HepG2 (cell line): ENCODE data around the gene SHC3. TPM values are rescaled to one million over a fixed set of nuclear protein-coding genes. Genes with fewer than 3 reads are reported as not detected.

Source experiments
- ATAC-seq: fragments of 200-7000 bp; cut with Tn5 transposase; 3 replicates; pipeline ENCODE4 v1.9.1; 2020; ENCODE audit warnings: mild to moderate bottlenecking, moderate library complexity
- BruUV-seq: library from RNA; stranded (reverse); fragments of 400-500 nt; replicated peaks from 2 replicates; lab custom pipeline; 2021; lab: Mats Ljungman, UMichigan
- CTCF ChIA-PET: fragments of 300-600 bp; formaldehyde crosslinking; extraction: SDS; loops from one replicate; lab custom pipeline; 2021; ENCODE audit warnings: low total read pairs, inconsistent platforms, low intra/inter-chr PET ratio; lab: Yijun Ruan, JAX
- POLR2A ChIA-PET: fragments of 350-600 bp; sonication (Branson Sonifier 250); formaldehyde crosslinking; loops from one replicate; lab custom pipeline; 2020; ENCODE audit warnings: antibody characterized with exemption, inconsistent platforms; lab: Yijun Ruan, JAX
- DNase-seq: peaks from one replicate; pipeline ENCODE4 v3.0.0-alpha.2; 2015; ENCODE audit warnings: low spot score
- FAIRE-seq: peaks from 3 replicates; lab custom pipeline; 2011; peaks lifted over from hg19 to GRCh38; lab: Jason Lieb, UNC
- H2AFZ ChIP-seq: one replicate; pipeline ENCODE4 v1.6.1; 2011; ENCODE audit warnings: low read length, inconsistent platforms
- H3K27ac ChIP-seq: fragments of 300-600 bp; 3 replicates; pipeline ENCODE4 v1.8.0; 2011; ENCODE audit warnings: mixed run types, mild to moderate bottlenecking, mixed read lengths, low read length, inconsistent platforms; ENCODE audit not compliant: insufficient read depth; ENCODE audit errors: extremely low read length
- H3K27me3 ChIP-seq, 2 experiments: fragments of 200-600 bp in 1 of 2; 2 replicates in 1 of 2; 3 replicates in 1 of 2; pipeline versions ENCODE4 v1.6.0 to v1.8.0; 2011; ENCODE audit warnings: low read length in 2 of 2, mild to moderate bottlenecking in 2 of 2, moderate library complexity in 2 of 2, inconsistent platforms in 1 of 2; ENCODE audit not compliant: insufficient read depth in 2 of 2, control insufficient read depth in 1 of 2
- H3K36me3 ChIP-seq, 2 experiments: fragments of 200-600 bp in 1 of 2; replicated peaks in 1 of 2; 2 replicates in 1 of 2; 3 replicates in 1 of 2; pipeline versions ENCODE4 v1.5.1 to v1.8.0; 2011; ENCODE audit warnings: low read length in 2 of 2, inconsistent platforms in 1 of 2; ENCODE audit not compliant: insufficient read depth in 2 of 2, control insufficient read depth in 1 of 2
- H3K4me1 ChIP-seq: 2 replicates; pipeline ENCODE4 v1.5.1; 2012; ENCODE audit warnings: low read length, inconsistent platforms; ENCODE audit not compliant: insufficient read depth
- H3K4me2 ChIP-seq: 2 replicates; pipeline ENCODE4 v1.6.0; 2011; ENCODE audit warnings: low read depth, low read length, inconsistent platforms
- H3K4me3 ChIP-seq, 3 experiments: fragments of 200-600 bp in 1 of 3; sonication (generic), shearing (Covaris generic) in 1 of 3; replicated peaks in 1 of 3; 2 replicates each; pipeline ENCODE4 v1.5.1; 2011 to 2016; ENCODE audit warnings: low read length in 3 of 3, inconsistent platforms in 2 of 3, low read depth in 2 of 3, mild to moderate bottlenecking in 2 of 3, control low read depth in 1 of 3, mixed read lengths in 1 of 3; ENCODE audit not compliant: insufficient read depth in 1 of 3
- H3K79me2 ChIP-seq: one replicate; pipeline ENCODE4 v1.6.1; 2011; ENCODE audit warnings: low read length, inconsistent platforms; ENCODE audit not compliant: insufficient read depth
- H3K9ac ChIP-seq: 2 replicates; pipeline ENCODE4 v1.6.0; 2011; ENCODE audit warnings: mild to moderate bottlenecking, low read depth, low read length, inconsistent platforms; ENCODE audit not compliant: insufficient read depth
- H3K9me3 ChIP-seq: 2 replicates; pipeline ENCODE4 v1.5.1; 2012; ENCODE audit warnings: mild to moderate bottlenecking, low read length
- H4K20me1 ChIP-seq: 2 replicates; pipeline ENCODE4 v1.6.0; 2011; ENCODE audit warnings: inconsistent platforms, mild to moderate bottlenecking, low read length, moderate library complexity; ENCODE audit not compliant: insufficient read depth
- DDIT3 ChIP-seq: sonication (generic); formaldehyde crosslinking; IDR thresholded peaks from 2 replicates; pipeline ENCODE4 v1.4.0; 2020; ENCODE audit warnings: mild to moderate bottlenecking, missing genetic modification reagents
- FOXJ3 ChIP-seq: sonication (generic); formaldehyde crosslinking; IDR thresholded peaks from 2 replicates; pipeline ENCODE4 v1.4.0; 2020; ENCODE audit warnings: missing genetic modification reagents, mild to moderate bottlenecking, borderline replicate concordance
- GPBP1L1 ChIP-seq: sonication (generic); formaldehyde crosslinking; IDR thresholded peaks from 2 replicates; pipeline ENCODE4 v1.5.0; 2020; ENCODE audit warnings: mild to moderate bottlenecking, missing genetic modification reagents
- HCFC1 ChIP-seq: fragments of 150-350 bp; IDR thresholded peaks from 2 replicates; pipeline ENCODE4 v1.6.1; 2014; ENCODE audit warnings: low read depth, low read length
- POGK ChIP-seq: sonication (generic); formaldehyde crosslinking; conservative IDR thresholded peaks from 2 replicates; pipeline ENCODE4 v1.8.0; 2022; ENCODE audit warnings: mild to moderate bottlenecking, moderate library complexity, missing genetic modification reagents
- REL ChIP-seq: sonication (generic); formaldehyde crosslinking; conservative IDR thresholded peaks from 2 replicates; pipeline ENCODE4 v1.8.0; 2022; ENCODE audit warnings: mild to moderate bottlenecking, missing genetic modification reagents, moderate library complexity
- ZBTB7B ChIP-seq: sonication (generic); formaldehyde crosslinking; IDR thresholded peaks from 2 replicates; pipeline ENCODE4 v1.4.0; 2020; ENCODE audit warnings: missing genetic modification reagents
- ZC3H13 ChIP-seq: sonication (generic); formaldehyde crosslinking; IDR thresholded peaks from 2 replicates; pipeline ENCODE4 v1.8.1; 2023; ENCODE audit warnings: mild to moderate bottlenecking, missing genetic modification reagents, moderate library complexity
- ZFP91 ChIP-seq: sonication (generic); formaldehyde crosslinking; IDR thresholded peaks from 2 replicates; pipeline ENCODE4 v1.9.0; 2022; ENCODE audit warnings: missing genetic modification reagents, mild to moderate bottlenecking, borderline replicate concordance
- ZNF224 ChIP-seq: sonication (generic); formaldehyde crosslinking; IDR thresholded peaks from 2 replicates; pipeline ENCODE4 v1.5.0; 2020; ENCODE audit warnings: mild to moderate bottlenecking, missing genetic modification reagents
- ZNF816 ChIP-seq: sonication (generic); formaldehyde crosslinking; IDR thresholded peaks from 2 replicates; pipeline ENCODE4 v1.8.0; 2022; ENCODE audit warnings: missing genetic modification reagents, mild to moderate bottlenecking, borderline replicate concordance
- WGBS: methylation state at CpG from one replicate; pipeline ENCODE4 v1.1.6; 2017; ENCODE audit warnings: low lambda C conversion rate; 5-methylcytosine and 5-hydroxymethylcytosine counted together
- in situ Hi-C: cut with HindIII; loops from 2 replicates; pipeline ENCODE4 v1.10.0; 2017; ENCODE audit warnings: low pct_unique_long_range_greater_than_20kb; ENCODE audit not compliant: extremely low pct_ligation_motif_present
- intact Hi-C: fragments of 100-400 bp; cut with micrococcal nuclease; formaldehyde crosslinking; loops from one replicate; pipeline ENCODE4 v1.10.0; 2022; ENCODE audit not compliant: unreplicated experiment
- polyA plus RNA-seq, 8 experiments: library from polyadenylated mRNA; depleted of rRNA in 3 of 8; stranded (reverse) in 7 of 8; unstranded in 1 of 8; fragments of >200 nt; fragmentation: Illumina TruSeq in 4 of 8; extraction: Trizol in 4 of 8; gene quantifications; 2 replicates each; pipeline versions ENCODE4 v1.2.1 to v1.2.3, GENCODE V29; 2011 to 2016; ENCODE audit warnings: low read depth in 4 of 8, missing spikeins in 1 of 8, mixed read lengths in 1 of 8; ENCODE audit not compliant: insufficient read depth in 1 of 8
- total RNA-seq, 5 experiments: library from RNA; depleted of rRNA; stranded (reverse); fragments of >200 nt; fragmentation: Illumina TruSeq; extraction: Trizol; gene quantifications; 2 replicates each; pipeline ENCODE4 v1.2.3, GENCODE V29; 2016; ENCODE audit warnings: low read depth in 1 of 5

Gene SHC3
- total and polyA plus RNA-seq, 2 of the 13 experiments (the other 11 are each of a cell fraction or from before 2014, with no cell fraction given) = 0.09 to 0.89 TPM

- no peak for TF ChIP-seq GPBP1L1
- TF ChIP-seq ZFP91 = no peak
- TF ChIP-seq ZNF816 (CRISPR knock-in tag) = no peak
- no peak for TF ChIP-seq ZC3H13 (CRISPR knock-in tag)
- no peak for TF ChIP-seq POGK (CRISPR knock-in tag)
Observed at GRCh38 chr9:89039104-89039465, 139.5 kb downstream of the SHC3 start (continued).

GRCh38 chr9:89038382-89039103, 140.1 kb downstream of the SHC3 start:
- H3K4me1 ChIP-seq = no peaks in the 10 kb centered on the region
- POLR2A ChIA-PET = no interaction called here
- ATAC-seq (no peak), FAIRE-seq (no peak), DNase-seq (no peak)
- no peaks in the 10 kb centered on the region for H3K36me3 ChIP-seq
- intact Hi-C loops (no loop called here), in situ Hi-C loops (no loop called here)
- WGBS = 23% methylated on average over 5 of the region's 5 CpGs
- H3K27ac ChIP-seq = no peak overlapping the region
- H3K4me3 ChIP-seq = no peak overlapping the region
- H3K27me3 ChIP-seq = no peaks in the 10 kb centered on the region
- no peak overlapping the region for H2AFZ ChIP-seq
- H3K79me2 ChIP-seq = no peaks in the 10 kb centered on the region
- H3K9ac ChIP-seq = no peak overlapping the region
- no TSS peak for BruUV-seq
- H3K4me2 ChIP-seq = no peak overlapping the region
- CTCF ChIA-PET = no interaction called here
- H3K9me3 ChIP-seq = no peaks in the 10 kb centered on the region
- H4K20me1 ChIP-seq = no peaks in the 10 kb centered on the region
- TF ChIP-seq REL (CRISPR knock-in tag) (no peak), FOXJ3 (CRISPR knock-in tag) (no peak), HCFC1 (no peak), ZNF224 (no peak), ZBTB7B (no peak), DDIT3 (CRISPR knock-in tag) (no peak)
- TF ChIP-seq, all 625 proteins: peak for 0
